Muscle layer of duodenum (tissue), 2 donors: ENCODE measurements around the gene B9D1.
A peak's percentile ranks its signal among the peaks of the same experiment; 100 is the strongest.
"Not testable (repeated sequence)": the region's sequence is repeated elsewhere in the genome, so short reads cannot be mapped to it uniquely, and the experiment has no call there.

Experiments
- H3K27ac ChIP-seq: one replicate; pipeline ENCODE4 v1.7.0; 2013; ENCODE audit warnings: mild to moderate bottlenecking, low read length
- H3K27me3 ChIP-seq: one replicate; pipeline ENCODE4 v1.7.0; 2013; ENCODE audit warnings: low read depth, mild to moderate bottlenecking, control low read depth, low read length
- H3K36me3 ChIP-seq, 2 donors: one replicate each; pipeline ENCODE4 v1.7.0; 2013; ENCODE audit warnings: low read length in 2 of 2, control low read depth in 1 of 2, mild to moderate bottlenecking in 1 of 2; ENCODE audit not compliant: insufficient read depth in 2 of 2, control insufficient read depth in 1 of 2
- H3K4me1 ChIP-seq, 2 donors: one replicate each; pipeline ENCODE4 v1.7.0; 2013; ENCODE audit warnings: low read length in 2 of 2, mild to moderate bottlenecking in 2 of 2, control low read depth in 1 of 2, moderate library complexity in 1 of 2; ENCODE audit not compliant: insufficient read depth in 2 of 2, control insufficient read depth in 1 of 2
- H3K4me3 ChIP-seq, 2 donors: one replicate each; pipeline ENCODE4 v1.7.0; 2013; ENCODE audit warnings: low read length in 2 of 2, low read depth in 1 of 2, mild to moderate bottlenecking in 1 of 2
- H3K9me3 ChIP-seq, 2 donors: one replicate each; pipeline ENCODE4 v1.7.0; 2013; ENCODE audit warnings: low read length in 2 of 2, control low read depth in 1 of 2, mild to moderate bottlenecking in 1 of 2; ENCODE audit not compliant: control insufficient read depth in 1 of 2
- donor health status: healthy.

Gene B9D1

GRCh38 chr17:19363114-19363438 lies 553 bp upstream of the B9D1 start:
- Histone ChIP-seq H3K27ac (no peak overlapping the region), H3K4me1 (peaks cover 5 to 15% of the 10 kb centered on the region in 2 donors), H3K4me3 (peak overlapping the region; percentile 68 to 73), H3K27me3 (no peaks in the 10 kb centered on the region), H3K36me3 (no peaks in the 10 kb centered on the region), H3K9me3 (no peaks in the 10 kb centered on the region)

GRCh38 chr17:19361944-19362276 lies 613 bp downstream of the B9D1 start:
- no peaks in the 10 kb centered on the region for H3K36me3 ChIP-seq
- H3K9me3 ChIP-seq = no peaks in the 10 kb centered on the region
- H3K27ac ChIP-seq = no peak overlapping the region
- no peaks in the 10 kb centered on the region for H3K27me3 ChIP-seq
- peak overlapping the region; percentile 68 to 73 for H3K4me3 ChIP-seq
- H3K4me1 ChIP-seq = peaks cover 5 to 15% of the 10 kb centered on the region in 2 donors

- Histone ChIP-seq H3K27ac (no peak overlapping the region), H3K4me1 (peaks cover 5 to 15% of the 10 kb centered on the region in 2 donors), H3K36me3 (no peaks in the 10 kb centered on the region), H3K9me3 (no peaks in the 10 kb centered on the region), H3K4me3 (no peak overlapping the region), H3K27me3 (no peaks in the 10 kb centered on the region)
Measured at GRCh38 chr17:19361326-19361725, 1.2 kb downstream of the B9D1 start.

GRCh38 chr17:19360772-19361171 lies 1.8 kb downstream of the B9D1 start:
- no peaks in the 10 kb centered on the region for H3K27me3 ChIP-seq
- no peaks in the 10 kb centered on the region for H3K36me3 ChIP-seq
- H3K4me1 ChIP-seq = peaks cover 5 to 15% of the 10 kb centered on the region in 2 donors
- no peak overlapping the region for H3K4me3 ChIP-seq
- H3K27ac ChIP-seq = no peak overlapping the region
- H3K9me3 ChIP-seq = no peaks in the 10 kb centered on the region

GRCh38 chr17:19359856-19360255 lies 2.7 kb downstream of the B9D1 start:
- Histone ChIP-seq H3K36me3 (no peaks in the 10 kb centered on the region), H3K4me3 (no peak overlapping the region), H3K27me3 (no peaks in the 10 kb centered on the region), H3K27ac (no peak overlapping the region), H3K9me3 (no peaks in the 10 kb centered on the region), H3K4me1 (peaks cover 5 to 15% of the 10 kb centered on the region in 2 donors)

GRCh38 chr17:19359151-19359550 lies 3.4 kb downstream of the B9D1 start:
- peaks cover 5 to 15% of the 10 kb centered on the region in 2 donors for H3K4me1 ChIP-seq
- H3K27ac ChIP-seq = no peak overlapping the region
- no peak overlapping the region for H3K4me3 ChIP-seq
- no peaks in the 10 kb centered on the region for H3K36me3 ChIP-seq
- H3K9me3 ChIP-seq = no peaks in the 10 kb centered on the region
- no peaks in the 10 kb centered on the region for H3K27me3 ChIP-seq

GRCh38 chr17:19357761-19358160 lies 4.8 kb downstream of the B9D1 start:
- no peak overlapping the region for H3K4me3 ChIP-seq
- no peaks in the 10 kb centered on the region for H3K27me3 ChIP-seq
- no peaks in the 10 kb centered on the region for H3K9me3 ChIP-seq
- no peak overlapping the region for H3K27ac ChIP-seq
- peaks cover 5 to 6% of the 10 kb centered on the region in 2 donors for H3K4me1 ChIP-seq
- no peaks in the 10 kb centered on the region for H3K36me3 ChIP-seq

- Histone ChIP-seq H3K4me1 (peaks cover 5 to 6% of the 10 kb centered on the region in 2 donors), H3K4me3 (no peak overlapping the region), H3K27me3 (no peaks in the 10 kb centered on the region), H3K9me3 (no peaks in the 10 kb centered on the region), H3K36me3 (no peaks in the 10 kb centered on the region), H3K27ac (no peak overlapping the region)
Measured at GRCh38 chr17:19357351-19357750, 5.2 kb downstream of the B9D1 start.

GRCh38 chr17:19354748-19355147 lies 7.8 kb downstream of the B9D1 start:
- H3K36me3 ChIP-seq = no peaks in the 10 kb centered on the region
- no peaks in the 10 kb centered on the region for H3K9me3 ChIP-seq
- no peaks in the 10 kb centered on the region for H3K27me3 ChIP-seq
- H3K27ac ChIP-seq = no peak overlapping the region
- no peak overlapping the region for H3K4me3 ChIP-seq
- no peaks in the 10 kb centered on the region for H3K4me1 ChIP-seq

GRCh38 chr17:19353401-19353800 lies 9.1 kb downstream of the B9D1 start:
- not testable (repeated sequence) for H3K4me3 ChIP-seq, H3K27ac ChIP-seq, H3K27me3 ChIP-seq, H3K36me3 ChIP-seq, H3K4me1 ChIP-seq, H3K9me3 ChIP-seq

GRCh38 chr17:19348806-19349205 lies 13.7 kb downstream of the B9D1 start:
- H3K4me3 ChIP-seq = no peak overlapping the region
- no peak overlapping the region for H3K27ac ChIP-seq
- no peaks in the 10 kb centered on the region for H3K9me3 ChIP-seq
- H3K36me3 ChIP-seq = no peaks in the 10 kb centered on the region
- no peaks in the 10 kb centered on the region for H3K27me3 ChIP-seq
- H3K4me1 ChIP-seq = peaks cover 0 to 26% of the 10 kb centered on the region in 2 donors

- no peak overlapping the region for H3K27ac ChIP-seq
- H3K9me3 ChIP-seq = no peaks in the 10 kb centered on the region
- H3K27me3 ChIP-seq = no peaks in the 10 kb centered on the region
- no peak overlapping the region for H3K4me3 ChIP-seq
- H3K36me3 ChIP-seq = no peaks in the 10 kb centered on the region
- H3K4me1 ChIP-seq = peaks cover 0 to 26% of the 10 kb centered on the region in 2 donors
Measured at GRCh38 chr17:19348081-19348650, 14.4 kb downstream of the B9D1 start.
